Right lobe of liver (tissue), 4 donors: ENCODE measurements around the gene KDELR3.

ENCODE experiments used
- POLR2A ChIP-seq: fragments of 450-650 bp; IDR thresholded peaks from one replicate; pipeline ENCODE4 v1.6.1; 2017; ENCODE audit warnings: antibody characterized with exemption, mild to moderate bottlenecking
- TF ChIP-seq, protein P1 (sequence below), 4 donors: fragments of 200-600 bp in 3 of 4; fragments of 450-650 bp in 1 of 4; IDR thresholded peaks; one replicate each; pipeline versions ENCODE4 v1.5.1 to v1.8.0; 2016 to 2022; ENCODE audit warnings: antibody characterized with exemption in 4 of 4, mild to moderate bottlenecking in 2 of 4
- donor health status: DM: no; HTN: no; CAD: no.
- donor health status: DM: no; HTN: no; CAD: no.
- donor health status: DM: no; HTN: yes; CAD: no.

DNA sequence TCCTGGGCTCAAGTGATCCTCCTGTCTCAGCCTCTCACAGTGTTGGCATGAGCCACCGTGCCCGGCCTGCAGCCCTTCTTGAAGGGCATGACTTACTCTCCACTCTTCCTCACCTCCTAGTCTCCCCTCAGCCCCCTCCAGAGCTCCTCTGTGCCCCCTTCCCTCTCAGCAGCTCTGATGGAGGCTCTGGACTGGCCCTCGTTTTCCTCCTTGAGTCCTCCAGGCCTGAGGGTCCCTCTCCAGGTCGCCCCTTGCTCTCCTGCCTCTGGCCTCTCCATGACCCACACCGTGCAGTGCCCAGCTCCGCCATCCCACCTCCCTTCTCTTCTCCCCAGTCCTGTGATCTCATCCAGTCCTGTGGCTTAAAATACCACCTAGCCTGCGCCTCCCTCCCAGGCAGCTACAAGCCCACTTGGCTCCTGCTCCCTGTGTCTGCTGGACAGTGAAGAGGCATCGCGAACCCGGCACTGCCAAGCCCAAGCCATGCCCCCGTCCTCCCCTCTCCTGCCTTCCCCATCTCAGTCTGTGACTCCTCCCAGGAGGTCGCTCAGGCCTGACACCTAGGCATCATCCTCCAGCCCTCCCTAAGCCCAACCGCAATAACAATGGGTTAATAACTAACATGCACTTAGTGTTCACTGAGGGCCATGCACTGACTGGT lies 24.8 kb upstream of the KDELR3 start:
- TF ChIP-seq POLR2A: no peak
- TF ChIP-seq, protein P1, sequence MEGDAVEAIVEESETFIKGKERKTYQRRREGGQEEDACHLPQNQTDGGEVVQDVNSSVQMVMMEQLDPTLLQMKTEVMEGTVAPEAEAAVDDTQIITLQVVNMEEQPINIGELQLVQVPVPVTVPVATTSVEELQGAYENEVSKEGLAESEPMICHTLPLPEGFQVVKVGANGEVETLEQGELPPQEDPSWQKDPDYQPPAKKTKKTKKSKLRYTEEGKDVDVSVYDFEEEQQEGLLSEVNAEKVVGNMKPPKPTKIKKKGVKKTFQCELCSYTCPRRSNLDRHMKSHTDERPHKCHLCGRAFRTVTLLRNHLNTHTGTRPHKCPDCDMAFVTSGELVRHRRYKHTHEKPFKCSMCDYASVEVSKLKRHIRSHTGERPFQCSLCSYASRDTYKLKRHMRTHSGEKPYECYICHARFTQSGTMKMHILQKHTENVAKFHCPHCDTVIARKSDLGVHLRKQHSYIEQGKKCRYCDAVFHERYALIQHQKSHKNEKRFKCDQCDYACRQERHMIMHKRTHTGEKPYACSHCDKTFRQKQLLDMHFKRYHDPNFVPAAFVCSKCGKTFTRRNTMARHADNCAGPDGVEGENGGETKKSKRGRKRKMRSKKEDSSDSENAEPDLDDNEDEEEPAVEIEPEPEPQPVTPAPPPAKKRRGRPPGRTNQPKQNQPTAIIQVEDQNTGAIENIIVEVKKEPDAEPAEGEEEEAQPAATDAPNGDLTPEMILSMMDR (IDR thresholded peaks at IDR 0.05): no peak
